HG03571 (cell line): ENCODE data around the gene RAE1.

Source experiments
- ATAC-seq: cut with Tn5 transposase; IDR thresholded peaks from one replicate; pipeline ENCODE4 v1.9.1; 2021; ENCODE audit not compliant: unreplicated experiment

The RAE1 gene

DNA sequence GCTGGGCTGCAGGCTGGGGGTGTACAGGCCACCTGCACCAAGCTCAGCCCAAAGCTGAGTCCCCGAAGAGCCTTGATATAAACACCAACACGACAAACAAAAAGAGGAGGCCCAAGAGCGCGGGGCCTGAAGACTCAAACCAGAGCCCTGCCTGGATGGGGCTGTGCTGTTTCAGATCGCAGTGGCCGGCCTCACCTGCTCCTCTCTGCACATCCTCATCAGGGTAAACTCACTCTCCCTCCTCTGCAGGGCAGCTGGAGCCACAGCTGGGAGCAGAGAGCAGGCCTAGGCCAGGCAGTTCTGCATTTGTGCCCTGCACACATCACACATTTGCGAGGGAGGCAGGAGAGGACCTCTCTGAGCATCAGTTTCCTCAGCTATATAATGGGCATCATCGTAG lies 36.4 kb downstream of the RAE1 start:
- ATAC-seq, result no peak

DNA sequence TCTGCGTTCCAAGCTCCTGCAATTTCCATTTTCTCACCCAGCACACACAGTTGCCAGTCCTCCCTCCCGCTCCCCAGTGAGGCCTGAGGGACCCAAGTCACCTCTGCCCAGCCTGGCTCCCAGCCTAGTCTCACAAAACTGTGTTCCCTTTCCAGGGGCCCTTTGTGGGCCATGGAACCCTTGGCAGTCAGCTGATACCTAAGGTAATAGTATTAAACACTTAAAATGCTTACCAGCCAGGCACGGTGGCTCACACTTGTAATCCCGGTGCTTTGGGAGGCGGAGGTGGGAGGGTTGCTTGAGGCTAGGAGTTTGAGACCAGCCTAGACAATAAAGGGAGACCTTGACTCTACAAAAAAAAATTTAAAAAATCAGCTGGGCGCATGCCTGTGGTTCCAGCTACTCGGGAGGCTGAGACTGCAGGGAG lies 36.9 kb downstream of the RAE1 start:
- no peak for ATAC-seq

DNA sequence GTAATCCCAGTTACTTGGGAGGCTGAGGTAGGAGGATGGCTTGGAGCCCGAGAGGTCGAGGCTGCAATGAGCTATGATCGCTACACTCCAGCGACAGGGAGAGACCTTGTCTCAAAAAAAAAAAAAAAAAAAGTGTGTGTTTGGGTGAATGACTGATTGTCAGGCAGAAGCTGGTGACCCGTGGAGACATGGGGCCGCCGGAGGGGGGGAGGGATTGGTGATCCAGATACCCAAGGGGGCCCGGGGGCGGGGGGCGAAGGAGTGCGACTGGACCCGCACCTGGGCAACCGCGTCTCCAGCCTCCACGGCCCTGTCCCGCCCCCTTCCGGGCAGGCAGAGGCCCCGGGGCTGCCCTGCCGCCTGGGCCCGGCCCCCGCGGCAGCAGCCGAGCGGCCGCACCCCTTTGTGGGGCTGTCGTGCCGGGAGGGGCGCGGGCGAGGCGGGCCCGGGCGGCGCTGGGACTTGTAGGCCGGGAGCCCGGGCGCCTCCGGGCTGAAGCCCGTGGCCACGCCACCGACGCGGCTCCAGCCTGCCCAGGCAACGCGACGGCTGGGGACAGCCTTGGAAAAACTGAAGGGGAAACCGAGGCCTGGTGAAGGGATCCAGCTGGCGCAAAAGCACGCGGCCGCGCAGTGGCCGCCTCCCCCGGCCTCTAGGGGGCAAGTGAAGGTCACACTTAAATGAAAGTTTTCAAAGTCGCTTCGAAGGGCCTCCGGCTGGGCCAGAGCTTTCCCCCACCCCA lies 38.1 kb downstream of the RAE1 start:
- no peak for ATAC-seq

DNA sequence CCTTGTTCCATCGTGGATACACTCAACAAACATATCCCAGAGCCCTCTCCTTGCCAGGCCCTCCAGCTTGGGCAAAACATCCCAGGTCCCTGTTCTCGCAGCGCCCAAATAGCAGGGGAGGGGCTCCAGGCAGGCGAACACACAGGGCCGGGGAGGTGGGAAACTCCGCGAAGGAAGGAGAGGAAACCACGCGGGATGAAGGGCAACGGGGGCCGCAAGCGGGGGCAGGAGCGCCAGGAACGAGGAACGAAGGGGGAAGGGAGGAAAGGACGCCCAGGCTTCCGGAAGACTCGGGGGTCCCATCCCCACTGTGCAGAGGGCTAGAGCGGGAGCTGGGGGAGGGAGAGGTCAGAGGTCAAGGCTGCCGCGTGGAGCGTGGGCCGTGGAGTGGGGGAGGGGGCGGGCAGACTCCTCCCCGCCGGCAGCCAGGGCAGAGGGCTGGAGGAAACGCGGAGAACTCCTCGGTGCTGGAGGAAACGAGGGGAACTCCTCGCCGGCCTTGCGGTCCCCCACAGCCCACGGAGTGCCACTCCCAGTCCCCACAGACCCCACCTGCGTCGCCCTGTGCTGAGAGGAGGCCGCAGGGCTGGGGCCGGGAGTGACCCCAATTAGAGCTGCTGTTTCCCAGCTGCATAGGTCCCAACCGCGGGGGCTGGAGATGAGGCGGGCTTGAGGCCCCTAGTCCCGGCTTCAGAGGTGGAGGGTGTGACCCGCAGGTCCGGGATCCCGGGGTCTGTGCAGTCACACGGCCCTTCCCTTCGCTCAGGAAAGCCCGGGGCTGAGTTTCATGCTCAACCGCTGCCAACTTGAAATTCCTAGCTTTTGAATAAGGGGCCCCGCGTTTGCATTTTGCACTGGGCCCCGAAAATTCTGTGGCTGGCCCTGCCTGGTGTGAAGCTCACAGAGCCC lies 38.9 kb downstream of the RAE1 start:
- no peak for ATAC-seq

DNA sequence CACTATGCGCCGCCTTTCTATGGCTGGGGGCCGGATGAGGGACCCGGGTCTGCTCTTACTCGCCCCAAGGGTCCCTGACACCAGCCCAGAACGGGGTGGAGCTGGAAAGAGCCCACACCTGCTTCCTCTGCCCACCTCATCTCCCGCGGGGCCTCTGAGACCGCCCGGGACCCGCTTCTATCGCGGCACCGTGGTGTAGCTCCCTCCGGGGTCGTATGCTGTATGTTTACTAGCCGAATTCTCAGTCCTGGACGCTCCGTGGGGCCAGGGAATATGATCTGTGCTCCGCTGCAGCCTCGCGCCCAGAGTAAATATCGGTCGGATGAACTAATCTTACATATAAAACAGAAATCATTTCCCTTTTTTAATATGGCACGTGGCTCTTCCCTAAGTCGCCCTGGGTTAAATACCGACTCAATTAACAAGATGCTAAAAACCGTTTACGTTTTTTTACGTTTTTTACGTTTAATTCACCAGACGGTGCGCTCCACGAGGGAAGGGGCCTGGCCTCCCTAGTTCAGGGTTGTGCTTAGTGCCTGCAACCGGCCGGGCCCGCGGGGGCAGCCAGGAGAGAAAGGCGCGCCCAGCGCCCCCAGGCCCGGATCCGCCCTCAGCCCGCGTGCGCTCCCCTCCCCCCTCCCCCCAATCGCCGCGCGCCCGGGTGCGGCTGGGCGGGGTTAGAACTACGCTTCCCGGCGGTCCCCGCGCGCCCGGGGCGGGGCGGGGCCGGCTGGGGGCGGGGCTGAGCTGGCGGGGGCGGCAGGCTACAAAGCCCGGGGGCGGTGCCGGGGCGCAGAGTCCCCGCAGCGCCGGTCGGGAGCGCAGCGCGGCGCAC lies 39.8 kb downstream of the RAE1 start, which contains the start of gene RBM38:
Gene RBM38 (plus strand): TSS at position 793 of the 835 bp plus-strand sequence. CDS start 186 bp downstream, outside the sequence.
- ATAC-seq, result peak; percentile 41

DNA sequence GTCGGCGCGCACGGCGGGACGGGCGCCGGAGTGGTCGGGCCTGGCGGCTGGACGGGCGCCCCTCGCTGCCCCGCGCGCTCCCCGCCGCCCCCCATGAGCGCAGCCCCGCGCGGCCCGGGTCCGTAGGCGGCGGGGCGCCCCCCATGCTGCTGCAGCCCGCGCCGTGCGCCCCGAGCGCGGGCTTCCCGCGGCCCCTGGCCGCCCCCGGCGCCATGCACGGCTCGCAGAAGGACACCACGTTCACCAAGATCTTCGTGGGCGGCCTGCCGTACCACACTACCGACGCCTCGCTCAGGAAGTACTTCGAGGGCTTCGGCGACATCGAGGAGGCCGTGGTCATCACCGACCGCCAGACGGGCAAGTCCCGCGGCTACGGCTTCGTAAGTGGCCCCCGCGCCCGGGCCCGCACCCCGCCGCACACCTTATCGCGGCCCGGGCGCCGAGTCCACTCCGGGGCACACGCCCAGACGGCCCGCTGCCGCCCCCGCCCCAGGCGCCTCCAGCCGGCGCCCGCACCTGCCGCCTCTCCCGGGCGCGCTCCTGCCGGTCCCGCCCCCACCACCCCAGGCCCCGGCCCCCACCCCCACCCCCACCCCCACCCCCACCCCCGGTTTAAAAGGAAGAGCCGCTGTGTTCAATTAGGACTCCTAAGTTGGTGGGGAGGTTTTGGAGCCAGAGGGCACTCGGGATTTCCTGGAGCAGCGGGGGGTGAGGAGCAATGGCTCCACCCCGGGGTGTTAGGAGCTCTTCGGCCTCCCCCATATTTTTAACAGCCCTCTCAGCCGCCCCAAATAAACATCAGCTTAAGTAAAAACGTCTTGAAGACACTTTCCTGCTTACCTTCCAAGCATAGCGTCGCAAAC lies 40.6 kb downstream of the RAE1 start:
- ATAC-seq, result peak; percentile 4

DNA sequence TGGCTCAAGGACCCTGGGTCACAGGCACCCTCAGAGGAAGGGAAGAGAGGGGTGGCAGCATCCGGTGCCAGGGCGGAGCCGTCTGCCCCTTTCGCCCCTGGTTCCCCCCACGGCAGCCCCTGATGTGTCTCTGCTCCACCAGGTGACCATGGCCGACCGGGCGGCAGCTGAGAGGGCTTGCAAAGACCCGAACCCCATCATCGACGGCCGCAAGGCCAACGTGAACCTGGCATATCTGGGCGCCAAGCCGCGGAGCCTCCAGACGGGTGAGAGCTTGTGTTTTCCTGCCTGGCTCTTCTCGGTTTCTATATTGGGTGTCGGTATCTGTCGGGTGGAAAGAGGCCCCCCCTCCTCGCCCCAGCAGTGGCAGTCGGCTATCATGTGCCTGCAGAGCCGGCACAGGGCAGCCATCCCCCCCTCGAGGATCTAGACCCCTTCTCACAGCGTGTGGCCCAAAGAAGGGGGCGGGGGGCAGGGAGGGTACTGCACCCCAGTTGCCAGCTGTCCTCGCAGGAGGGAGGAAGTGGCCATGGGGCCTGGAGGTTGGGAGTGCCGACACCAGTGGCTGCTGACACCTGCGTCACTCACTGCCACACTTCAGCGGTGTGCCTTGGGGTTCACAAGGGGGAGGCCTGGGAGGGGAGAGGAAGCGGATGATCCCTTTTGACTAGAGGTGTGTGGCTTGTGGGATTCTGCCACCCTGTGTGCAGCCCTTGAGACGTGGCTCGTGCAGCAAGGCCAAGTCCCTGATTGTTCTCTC lies 41.6 kb downstream of the RAE1 start:
- no peak for ATAC-seq

DNA sequence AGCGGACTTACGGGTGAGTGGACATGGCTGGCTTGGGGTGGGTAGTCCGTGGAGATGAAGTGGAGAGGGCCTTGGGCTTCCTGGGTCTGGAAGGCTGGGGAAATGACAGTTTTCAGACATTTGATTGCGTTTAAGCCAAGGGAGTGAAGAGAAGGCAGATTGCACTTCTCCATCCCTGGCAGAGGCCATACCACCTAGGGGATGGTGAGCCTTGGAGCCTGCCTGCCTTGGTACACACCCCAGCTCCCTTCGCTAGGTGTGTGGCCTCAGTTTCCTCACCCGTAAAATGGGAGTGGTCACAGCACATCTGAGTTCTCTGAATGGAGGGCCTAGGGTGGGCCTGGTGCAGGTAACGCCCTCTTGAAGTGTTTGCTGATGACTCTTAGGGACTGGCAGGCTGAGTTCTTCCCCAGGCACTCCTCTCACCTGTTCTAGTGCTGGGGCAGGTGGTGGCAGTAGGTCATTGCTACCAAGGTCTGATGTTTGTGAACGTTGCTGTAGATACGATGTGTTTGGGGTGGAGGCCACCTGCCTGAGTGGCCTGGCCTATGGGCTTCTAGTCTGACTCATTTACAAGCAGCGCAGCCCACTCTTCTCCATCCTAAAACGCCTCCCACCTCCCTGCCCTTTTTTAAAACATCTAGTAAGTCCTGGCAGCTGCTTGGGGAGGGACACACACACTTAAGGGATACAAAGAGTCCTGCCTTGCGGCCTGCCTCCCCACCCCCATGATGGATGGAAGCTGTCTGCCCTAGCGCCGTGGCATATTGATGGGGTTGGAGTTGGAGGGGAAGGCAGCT lies 42.5 kb downstream of the RAE1 start:
- no peak for ATAC-seq

DNA sequence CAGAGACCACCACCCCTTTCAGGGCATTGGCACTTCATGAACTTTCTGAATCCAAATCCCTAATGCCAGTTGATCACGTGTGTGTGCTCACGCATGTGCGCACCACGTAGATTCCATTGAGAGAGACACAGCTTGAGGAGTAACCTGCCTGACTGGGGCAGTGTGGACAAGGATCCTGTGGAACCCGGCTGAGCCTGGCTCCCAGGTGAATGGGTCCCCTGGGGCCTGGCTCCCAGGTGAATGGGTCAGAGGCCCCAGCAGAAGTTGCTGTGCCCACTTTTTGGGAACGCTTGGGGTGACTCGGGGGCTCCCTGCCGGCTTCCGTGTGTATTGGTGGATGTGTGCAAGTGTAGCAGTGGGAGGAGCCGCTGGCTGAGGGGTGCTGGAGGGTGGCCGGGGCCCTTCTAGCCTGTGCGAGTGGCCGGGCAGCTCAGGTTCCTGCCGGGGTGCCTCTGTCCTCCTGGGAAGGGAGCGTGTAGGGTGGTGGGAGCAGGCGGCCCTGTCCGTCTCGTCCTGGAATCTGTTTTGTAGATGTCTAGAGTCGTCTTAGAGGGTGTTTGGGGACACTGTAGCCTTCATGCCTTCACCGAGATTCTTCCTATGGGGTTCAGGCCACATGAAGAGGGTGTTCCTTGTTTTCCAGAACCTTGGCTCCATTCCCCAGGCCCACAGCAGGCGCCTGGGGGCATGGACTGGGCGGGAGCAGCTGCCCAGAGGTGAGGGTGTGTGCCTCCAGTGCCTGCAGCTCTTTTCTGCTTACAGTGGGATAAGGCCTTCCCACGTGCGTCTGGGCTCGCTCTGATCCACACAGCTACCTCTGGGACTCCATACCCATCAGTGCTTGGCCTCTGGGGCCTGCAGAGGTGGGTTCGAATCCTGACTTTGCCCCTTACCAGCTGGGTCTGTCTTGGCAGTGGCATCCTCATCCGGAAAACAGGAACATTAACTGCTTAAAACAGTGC lies 43.3 kb downstream of the RAE1 start:
- ATAC-seq, result no peak

DNA sequence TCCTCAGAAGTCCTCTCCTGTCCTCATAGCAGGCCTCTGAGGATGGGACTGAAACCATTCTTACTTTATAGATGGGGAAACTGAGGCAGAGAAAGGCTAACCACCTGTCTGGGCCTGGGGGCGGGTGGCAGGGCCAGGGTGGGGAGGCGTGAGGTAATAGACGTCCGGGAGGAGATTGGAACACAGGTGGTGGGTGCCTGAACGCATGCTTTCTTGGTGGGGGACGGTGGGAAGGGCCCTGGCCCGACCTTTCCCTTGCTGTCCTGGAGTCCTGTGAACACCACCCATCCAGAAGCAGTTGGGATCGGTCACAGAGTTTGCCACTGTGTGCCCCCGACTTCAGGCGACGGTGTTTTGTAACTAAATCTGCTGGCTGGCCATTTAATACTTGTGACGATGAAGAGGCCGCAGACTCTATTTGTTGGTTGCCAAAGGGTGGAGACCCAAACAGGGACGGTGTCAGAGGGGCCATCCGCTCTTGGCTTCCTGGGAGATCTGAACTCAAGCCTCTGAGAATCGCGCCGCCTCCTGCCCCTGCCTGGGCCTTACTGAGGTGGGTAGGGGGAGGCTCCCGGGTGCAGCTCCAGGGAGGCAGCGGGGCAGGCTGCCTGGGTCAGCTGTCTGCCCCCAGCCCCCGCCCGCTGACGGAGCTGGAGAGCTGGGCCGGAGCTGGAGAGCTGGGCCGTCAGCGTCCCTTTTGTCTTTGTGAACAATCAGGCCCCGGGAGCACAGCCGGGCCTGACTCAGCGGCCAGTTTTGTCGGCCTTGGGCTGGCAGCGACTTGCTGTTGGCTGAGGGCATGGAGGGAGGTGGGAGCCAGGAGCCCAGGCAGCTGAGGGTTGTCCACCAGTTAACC lies 44.3 kb downstream of the RAE1 start:
- no peak for ATAC-seq

DNA sequence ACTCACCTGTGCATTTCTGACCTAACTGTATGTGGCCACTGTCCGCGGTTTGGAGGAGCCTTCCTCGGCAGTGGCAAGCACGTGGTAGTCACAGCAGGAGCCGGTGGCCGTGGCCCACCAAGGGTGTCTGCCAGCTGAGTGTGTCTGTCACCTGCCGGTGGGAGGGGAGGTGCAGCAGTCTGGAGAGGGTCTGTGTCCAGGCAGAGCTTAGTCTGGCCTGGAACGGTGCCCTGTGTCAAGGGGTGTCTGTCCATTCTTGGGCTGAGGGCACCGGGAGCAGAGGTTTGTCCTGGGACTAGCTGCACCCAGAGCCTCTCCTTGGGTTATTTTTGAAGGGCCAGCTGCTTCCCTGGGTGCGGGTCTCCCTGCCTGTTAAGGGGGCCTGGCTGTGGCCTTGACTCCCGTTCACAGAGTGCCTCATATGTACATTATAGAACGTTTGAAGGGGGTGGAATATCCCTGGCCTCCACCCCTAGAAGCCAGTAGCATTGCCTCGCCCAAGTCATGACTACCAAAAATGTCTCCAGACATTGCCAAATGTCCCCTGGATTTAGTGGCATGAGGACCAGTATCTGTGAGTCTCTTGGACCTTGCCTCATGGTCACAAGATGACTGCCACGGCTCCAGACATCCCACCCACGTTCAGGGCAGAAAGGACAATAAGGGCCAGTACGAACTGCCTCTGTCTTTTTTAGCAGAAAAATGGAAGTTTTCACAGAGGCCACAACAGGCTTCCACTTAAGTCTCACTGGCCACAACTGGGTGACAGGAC lies 45.3 kb downstream of the RAE1 start:
- ATAC-seq, result no peak

DNA sequence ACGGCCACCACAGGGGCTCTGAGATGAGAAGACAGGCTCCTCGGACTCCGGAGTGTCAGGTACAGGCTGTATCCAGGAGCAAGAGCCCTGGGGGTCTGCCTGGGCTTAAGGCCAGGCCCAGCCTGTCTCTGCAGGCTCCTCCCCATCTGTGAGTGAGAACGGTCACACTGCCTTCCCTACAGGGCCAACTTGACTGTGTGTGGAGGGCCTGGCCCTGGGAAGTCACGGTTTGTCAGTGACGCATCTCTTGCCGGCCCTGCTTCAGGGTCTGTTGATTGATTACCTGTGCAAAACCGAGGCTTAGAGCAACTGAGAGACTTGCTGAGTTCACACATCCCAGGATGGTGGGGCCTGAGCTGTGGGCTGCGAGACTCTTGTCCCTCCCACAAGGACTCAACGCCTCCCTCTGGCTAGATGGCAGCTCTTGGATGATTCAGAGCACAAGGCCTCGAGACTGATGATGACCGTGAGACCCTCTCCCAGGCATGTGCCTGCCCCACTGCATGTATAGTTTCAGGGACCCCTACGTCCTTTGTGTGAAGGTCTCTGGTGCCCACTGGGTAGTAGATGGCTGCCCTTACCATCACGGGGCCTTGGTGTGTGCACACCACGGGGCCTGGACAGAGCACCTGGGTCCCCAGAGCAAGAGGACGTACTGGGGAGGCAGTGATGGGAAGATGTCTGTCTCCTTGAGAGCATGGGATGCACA lies 46.1 kb downstream of the RAE1 start:
- ATAC-seq, result no peak

DNA sequence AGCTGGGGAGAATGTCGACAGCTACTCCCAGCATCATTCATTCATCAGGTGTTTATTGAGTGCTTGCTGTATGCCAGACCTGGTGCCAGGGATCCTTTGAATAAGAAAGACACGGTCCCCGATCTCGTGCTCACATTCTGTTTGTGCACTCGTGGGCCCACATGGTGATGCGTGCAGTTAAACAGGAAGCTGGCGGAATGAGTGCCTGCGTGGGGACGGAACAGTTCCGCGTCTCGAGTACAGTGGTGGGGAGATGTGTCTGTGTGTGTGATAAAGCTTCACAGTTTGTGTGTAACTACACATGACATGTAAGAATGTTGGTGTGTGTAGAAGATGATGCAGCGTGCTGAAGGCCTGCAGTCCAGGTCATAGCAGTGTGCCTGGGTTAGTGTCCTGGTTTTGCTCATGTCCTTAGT lies 46.6 kb downstream of the RAE1 start:
- peak; percentile 11 for ATAC-seq

DNA sequence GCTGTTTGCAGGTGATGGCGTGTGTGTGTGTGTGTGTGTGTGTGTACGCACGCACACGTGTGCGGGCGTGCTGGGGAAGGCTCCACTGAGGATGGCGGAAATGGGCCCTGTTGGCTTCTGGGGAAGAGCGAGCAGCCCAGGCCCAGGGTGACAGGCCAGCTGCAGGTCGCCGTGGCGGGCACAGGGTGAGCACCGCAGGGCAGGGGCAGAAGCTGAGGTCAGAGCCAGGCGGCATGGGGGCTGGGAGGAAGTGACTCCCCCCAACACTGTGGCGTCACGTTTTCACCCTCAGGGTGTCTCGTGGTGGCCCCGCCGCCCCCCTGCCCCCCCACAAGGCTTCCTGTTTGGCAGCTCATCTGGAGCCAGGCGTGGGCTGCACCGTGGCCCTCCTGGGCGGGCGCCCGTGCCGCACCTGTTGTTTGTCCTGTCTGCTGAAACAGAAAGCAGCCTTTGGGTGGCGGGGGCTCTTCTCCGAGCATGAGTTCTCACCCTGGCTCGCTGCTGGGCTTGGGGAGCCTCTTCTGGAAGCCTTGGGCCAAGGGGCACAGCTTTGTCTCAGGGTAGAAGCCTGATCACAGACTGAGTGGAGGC lies 47.3 kb downstream of the RAE1 start:
- peak; percentile 38 for ATAC-seq
